Inflammatory macrophage treated with lipopolysaccharide for 1 hour (primary cell): ENCODE data around the gene SPG7.

ENCODE experiments used
- DNase-seq, 2 donors: peaks; one replicate each; pipeline ENCODE4 v3.0.0-alpha.2; 2020 to 2022

Gene SPG7

DNA sequence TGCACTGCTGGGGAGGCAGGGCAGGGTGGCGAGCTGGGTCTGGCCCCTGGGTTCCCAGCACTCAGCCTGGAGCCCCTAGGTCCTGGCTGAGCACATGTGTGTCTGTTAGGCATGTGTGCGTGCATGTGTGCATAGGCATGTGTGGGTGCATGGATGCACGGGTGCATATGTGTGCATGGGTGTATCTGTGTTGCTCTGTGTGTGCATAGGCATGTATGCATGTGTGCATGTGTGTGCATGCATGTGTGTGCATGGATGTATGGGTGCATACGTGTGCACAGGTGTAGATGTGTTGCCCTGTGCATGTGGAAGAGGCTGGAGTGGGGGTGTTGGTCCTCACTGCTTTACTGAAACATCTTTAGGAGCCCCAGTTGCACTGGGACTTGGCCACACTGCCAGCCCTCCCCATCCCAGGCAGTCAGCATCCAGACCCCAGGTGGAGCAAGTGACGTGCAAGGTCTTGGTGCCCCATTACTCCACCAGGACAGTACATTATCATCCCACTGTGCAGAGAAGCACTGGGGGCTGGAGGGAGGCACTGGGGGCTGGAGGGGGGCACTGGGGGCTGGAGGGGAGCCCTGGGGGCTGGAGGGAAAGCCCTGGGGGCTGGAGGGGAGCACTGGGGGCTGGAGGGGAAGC is 94.9 kb downstream of the SPG7 start:
- no peak for DNase-seq

DNA sequence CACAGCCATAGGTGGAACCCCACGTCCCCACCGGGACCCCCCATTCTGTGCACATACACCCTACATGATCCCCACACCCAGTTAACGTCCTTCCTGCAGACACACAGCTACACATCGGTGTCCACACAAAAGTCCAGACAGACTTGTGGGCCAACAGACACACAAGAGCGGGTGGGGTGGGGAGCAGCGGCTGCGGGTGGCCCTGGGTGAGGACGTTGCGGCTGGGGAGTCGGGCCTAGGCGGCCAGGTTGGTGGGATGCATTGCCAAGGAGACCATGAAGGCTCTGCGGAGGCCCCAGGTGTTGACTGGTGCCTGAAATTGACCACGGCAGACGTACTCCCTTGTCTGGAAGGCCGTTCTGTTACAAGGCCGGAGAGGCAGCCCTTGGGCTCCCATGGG is 96.6 kb downstream of the SPG7 start:
- no peak for DNase-seq

DNA sequence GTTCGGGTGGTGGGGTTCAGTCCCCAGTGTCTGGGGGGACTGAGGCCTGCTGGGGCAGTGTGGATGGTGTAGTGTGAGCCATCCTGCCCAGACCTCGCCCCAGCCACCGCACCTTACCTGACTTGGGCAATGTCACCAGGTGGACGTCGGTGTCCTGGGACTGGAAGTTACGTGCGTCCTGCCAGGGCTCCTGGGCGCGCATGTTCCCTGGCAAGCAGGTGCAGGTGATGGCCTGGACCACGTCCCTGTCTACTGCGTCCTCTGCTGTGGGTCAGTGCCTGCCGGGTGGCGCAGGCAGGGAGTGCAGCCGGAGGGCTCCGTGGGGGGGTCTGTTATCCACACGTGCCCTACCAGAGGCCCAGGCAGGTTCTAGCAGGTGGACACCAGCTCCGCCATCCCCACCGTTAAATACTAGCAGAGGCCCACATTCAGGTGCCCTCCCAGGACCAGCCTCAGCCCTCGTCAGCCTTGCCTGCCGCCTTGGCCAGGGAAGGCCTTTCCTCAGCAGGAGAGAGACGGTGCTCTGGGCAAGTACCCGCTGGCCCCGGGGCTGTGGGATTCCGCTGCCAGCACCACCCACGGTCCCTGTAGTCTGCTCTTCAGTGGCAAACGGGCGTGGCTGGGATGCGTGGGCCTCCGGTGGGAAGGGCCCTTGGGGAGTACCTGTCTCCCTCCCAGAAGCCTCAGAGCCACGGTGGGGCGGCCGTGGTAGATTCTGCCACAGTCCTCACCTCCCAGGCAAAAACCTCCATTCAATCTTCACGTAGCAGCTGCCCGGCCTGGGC is 97.2 kb downstream of the SPG7 start:
- DNase-seq, result no peak

DNA sequence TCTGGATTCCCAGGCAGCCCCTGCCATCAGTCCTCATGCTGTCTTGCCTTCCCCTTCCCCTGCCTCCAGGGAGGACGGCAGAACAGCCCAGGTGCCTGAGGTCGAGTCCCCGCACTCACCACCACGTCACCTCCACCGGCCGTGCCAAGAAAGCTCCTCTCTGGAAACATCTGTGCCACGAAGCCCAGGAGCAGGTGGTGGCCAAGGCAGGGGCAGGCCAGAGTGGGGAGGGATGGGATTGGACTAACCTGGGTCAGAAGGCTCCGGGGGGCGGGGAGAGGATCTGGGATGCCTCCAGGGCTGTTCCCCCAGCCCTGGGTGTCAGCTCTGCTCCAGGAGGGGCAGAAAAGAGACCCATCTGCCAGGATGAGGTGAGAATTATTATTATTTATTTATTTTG is 97.8 kb downstream of the SPG7 start:
- no peak for DNase-seq
